ENCODE data around the gene C19orf67.

C19orf67 gene

GRCh38 chr19:14091813-14092462, 6.4 kb upstream of the C19orf67 start:
- DNase-seq (ENCODE audit: low read depth) = no peak
- peak overlapping the region; percentile 64 for H3K4me3 ChIP-seq (ENCODE audit: low read depth, low read length)
- TF ChIP-seq, protein P1, sequence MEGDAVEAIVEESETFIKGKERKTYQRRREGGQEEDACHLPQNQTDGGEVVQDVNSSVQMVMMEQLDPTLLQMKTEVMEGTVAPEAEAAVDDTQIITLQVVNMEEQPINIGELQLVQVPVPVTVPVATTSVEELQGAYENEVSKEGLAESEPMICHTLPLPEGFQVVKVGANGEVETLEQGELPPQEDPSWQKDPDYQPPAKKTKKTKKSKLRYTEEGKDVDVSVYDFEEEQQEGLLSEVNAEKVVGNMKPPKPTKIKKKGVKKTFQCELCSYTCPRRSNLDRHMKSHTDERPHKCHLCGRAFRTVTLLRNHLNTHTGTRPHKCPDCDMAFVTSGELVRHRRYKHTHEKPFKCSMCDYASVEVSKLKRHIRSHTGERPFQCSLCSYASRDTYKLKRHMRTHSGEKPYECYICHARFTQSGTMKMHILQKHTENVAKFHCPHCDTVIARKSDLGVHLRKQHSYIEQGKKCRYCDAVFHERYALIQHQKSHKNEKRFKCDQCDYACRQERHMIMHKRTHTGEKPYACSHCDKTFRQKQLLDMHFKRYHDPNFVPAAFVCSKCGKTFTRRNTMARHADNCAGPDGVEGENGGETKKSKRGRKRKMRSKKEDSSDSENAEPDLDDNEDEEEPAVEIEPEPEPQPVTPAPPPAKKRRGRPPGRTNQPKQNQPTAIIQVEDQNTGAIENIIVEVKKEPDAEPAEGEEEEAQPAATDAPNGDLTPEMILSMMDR (conservative IDR thresholded peaks at IDR 0.05; ENCODE audit: low read depth, low read length) = no peak

- H3K4me3 ChIP-seq (ENCODE audit: low read depth, low read length) = peak overlapping the region; percentile 64
- DNase-seq (ENCODE audit: low read depth) = peak; percentile 59
- TF ChIP-seq, protein P1 (conservative IDR thresholded peaks at IDR 0.05; ENCODE audit: low read depth, low read length) = peak; percentile 33
These were observed 5.7 kb upstream of the C19orf67 start for GRCh38 chr19:14091081-14091812.

DNA sequence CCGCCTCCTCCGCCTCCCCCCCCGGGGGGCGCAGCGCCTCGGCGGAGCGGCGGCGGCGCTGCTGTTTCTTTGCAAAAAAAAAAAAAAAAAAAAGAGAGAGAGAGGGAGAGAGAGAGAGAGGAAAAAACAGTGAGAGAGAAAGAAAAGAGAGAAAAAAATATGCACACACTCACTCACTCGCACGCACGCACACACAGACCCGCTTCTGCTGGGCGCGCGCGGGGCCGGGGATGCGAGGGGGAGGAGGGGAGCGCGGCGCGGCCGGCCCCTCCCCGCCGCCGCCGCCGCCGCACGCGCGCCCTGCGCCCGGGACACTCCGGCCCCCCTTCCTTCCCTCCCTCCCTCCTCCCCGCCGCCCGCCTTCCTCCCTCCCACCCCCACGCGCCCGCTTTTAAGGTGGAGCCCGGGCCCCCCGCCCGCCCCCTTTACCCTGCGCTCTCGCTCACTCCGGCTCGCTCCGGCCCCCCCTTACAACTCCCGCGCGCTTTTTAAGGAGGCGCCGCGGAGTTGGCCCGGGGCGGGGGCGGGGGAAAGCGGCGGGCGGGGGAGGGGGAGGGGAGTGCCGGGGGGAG, 5.0 kb upstream of the C19orf67 start, which contains the start of gene SAMD1:
Gene SAMD1 (minus strand): TSS at position 243 of the 572 bp plus-strand sequence.
- TF ChIP-seq, protein P1 (conservative IDR thresholded peaks at IDR 0.05; ENCODE audit: low read depth, low read length) = no peak
- DNase-seq (ENCODE audit: low read depth) = peak; percentile 91

DNA sequence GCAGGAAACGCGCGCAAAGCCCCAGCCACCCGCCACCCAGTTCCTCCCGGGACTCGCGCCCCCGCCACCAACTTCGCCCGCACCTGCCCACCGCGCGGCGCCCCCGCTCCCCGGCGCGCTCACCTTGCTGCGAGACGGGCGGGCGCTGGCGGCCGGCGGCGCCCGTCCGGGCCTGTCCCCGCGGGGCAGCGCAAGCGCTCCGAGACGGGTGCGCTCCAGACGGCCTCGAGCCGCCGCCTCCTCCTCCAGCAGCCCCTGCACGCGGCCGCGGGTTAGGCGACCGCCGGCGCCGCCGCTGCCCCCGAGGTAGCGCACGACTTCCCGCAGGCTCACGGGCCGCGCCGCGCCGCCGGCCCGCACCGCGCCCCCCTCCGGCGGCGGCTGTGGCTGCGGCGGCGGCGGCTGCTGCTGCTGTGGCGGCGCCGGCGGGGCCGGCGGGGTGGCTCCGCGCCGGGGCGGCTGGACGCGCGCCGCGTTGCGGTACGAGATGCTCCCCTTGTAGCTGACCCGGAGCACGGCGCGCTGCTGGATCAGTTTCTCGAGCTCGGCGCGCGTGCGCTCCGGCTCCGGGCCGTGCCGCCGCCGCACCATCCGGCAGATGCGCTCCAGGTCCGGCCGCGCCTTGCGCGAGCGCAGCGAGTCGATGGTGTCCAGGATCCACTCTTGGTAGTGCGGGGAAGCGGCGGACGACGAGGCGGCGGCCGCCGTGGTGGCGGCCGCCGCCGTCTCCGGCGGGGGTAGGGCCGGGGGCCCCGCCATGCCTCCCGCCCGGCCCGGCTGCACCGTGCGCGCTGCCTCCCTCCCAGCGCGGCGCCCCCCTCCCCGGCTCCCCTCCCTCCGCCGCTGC, 4.3 kb upstream of the C19orf67 start:
- peak; percentile 77 for DNase-seq (ENCODE audit: low read depth)
- TF ChIP-seq, protein P1 (conservative IDR thresholded peaks at IDR 0.05; ENCODE audit: low read depth, low read length) = no peak
- H3K4me3 ChIP-seq (ENCODE audit: low read depth, low read length) = peak overlapping the region; percentile 59

More for the DNA sequence above, 5.0 kb upstream of the C19orf67 start, which contains the start of gene SAMD1:
- H3K4me3 ChIP-seq (ENCODE audit: low read depth, low read length) = peak within 1 kb of the TSS; percentile 64

DNA sequence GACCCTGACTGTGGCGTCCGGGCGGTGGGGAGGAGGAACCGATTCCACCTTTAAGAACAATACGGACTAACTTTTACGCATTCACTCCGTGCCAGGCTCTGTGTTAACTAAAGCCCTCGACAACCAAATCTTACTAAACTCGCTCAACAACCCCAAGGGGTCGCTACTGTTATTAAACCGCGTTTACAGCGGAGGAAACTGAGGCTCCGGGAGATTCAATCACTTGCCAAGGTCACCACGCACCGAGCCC, 3.8 kb upstream of the C19orf67 start:
- TF ChIP-seq, protein P1 (conservative IDR thresholded peaks at IDR 0.05; ENCODE audit: low read depth, low read length) = peak; percentile 38
- peak overlapping the region; percentile 59 for H3K4me3 ChIP-seq (ENCODE audit: low read depth, low read length)
- peak; percentile 46 for DNase-seq (ENCODE audit: low read depth)

- TF ChIP-seq, protein P1 (conservative IDR thresholded peaks at IDR 0.05; ENCODE audit: low read depth, low read length) = no peak
- no peak for DNase-seq (ENCODE audit: low read depth)
- peak overlapping the region; percentile 59 for H3K4me3 ChIP-seq (ENCODE audit: low read depth, low read length)
These were observed 3.2 kb upstream of the C19orf67 start for GRCh38 chr19:14088634-14089411.

Data from choroid plexus epithelial cell (primary cell).